Measurements from ENCODE around the gene CALM3.

DNA sequence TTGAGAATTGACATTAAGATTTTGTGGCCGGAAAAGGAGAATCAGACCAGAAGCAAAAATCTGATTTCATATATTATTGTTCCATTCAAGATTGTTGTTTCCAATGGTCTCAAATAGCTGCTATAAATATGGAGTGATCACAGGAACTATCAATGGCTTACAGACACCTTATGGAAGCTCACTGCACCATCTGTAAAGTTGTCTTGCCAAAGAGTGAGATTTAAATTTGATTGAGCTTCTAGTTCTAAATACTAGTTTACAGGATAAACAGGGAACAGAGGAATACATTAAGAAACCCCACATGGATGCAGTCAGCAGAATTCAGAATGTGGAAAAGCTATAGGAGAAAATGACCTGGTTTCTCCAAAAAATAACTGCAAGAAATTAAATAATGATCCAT is 47.0 kb upstream of the CALM3 start:
- TF ChIP-seq, protein P1, sequence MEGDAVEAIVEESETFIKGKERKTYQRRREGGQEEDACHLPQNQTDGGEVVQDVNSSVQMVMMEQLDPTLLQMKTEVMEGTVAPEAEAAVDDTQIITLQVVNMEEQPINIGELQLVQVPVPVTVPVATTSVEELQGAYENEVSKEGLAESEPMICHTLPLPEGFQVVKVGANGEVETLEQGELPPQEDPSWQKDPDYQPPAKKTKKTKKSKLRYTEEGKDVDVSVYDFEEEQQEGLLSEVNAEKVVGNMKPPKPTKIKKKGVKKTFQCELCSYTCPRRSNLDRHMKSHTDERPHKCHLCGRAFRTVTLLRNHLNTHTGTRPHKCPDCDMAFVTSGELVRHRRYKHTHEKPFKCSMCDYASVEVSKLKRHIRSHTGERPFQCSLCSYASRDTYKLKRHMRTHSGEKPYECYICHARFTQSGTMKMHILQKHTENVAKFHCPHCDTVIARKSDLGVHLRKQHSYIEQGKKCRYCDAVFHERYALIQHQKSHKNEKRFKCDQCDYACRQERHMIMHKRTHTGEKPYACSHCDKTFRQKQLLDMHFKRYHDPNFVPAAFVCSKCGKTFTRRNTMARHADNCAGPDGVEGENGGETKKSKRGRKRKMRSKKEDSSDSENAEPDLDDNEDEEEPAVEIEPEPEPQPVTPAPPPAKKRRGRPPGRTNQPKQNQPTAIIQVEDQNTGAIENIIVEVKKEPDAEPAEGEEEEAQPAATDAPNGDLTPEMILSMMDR (IDR thresholded peaks at IDR 0.05; ENCODE audit: low read length) = no peak
- TF ChIP-seq EZH2phosphoT487 (IDR thresholded peaks at IDR 0.05; ENCODE audit: low read length) = no peak
